ENCODE measurements around the gene FAM89A. TPM values are rescaled to one million over a fixed set of nuclear protein-coding genes. Genes with fewer than 3 reads are reported as not detected.

FAM89A gene
- total and polyA plus RNA-seq, 2 of the 13 experiments (the other 11 are each of a cell fraction or from before 2014, with no cell fraction given) = 0.35 to 0.44 TPM

DNA sequence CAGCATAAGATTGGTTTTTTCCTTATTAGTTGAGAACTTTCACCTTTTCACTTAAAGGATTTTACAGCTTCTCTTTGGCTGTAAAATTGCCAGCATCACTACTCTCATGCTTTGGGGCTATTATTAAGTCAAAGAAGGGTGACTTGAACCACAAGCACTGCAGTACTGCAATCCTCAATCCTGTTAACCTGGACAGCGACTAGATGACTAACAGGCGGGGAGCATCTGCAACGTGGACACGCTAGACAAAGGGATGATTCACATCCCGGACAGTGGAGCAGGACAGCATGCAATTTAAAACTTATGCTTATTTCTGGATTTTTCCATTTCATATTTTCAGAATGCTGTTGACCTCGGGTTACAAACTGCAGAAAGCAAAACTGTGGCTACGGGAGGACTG lies 53.1 kb downstream of the FAM89A start:
- H2AFZ ChIP-seq (ENCODE audit: low read length) = no peak overlapping the region
- BruUV-seq (replicated peaks) = no TSS peak
- no peak overlapping the region for H3K27ac ChIP-seq (ENCODE audit: extremely low read length, insufficient read depth, low read length)
- H3K27me3 ChIP-seq (ENCODE audit: control insufficient read depth in 1 of 2, insufficient read depth in 2 of 2, low read length in 2 of 2) = no peaks in the 10 kb centered on the region
- no peaks in the 10 kb centered on the region for H4K20me1 ChIP-seq (ENCODE audit: insufficient read depth, low read length)
- in situ Hi-C loops (cut with HindIII; ENCODE audit: extremely low pct_ligation_motif_present, low pct_unique_long_range_greater_than_20kb) (no loop called here), intact Hi-C loops (cut with micrococcal nuclease; ENCODE audit: unreplicated experiment) (no loop called here)
- ChIA-PET POLR2A (no interaction called here), CTCF (ENCODE audit: low intra/inter-chr PET ratio, low total read pairs) (no interaction called here)
- H3K4me1 ChIP-seq (ENCODE audit: insufficient read depth, low read length) = no peaks in the 10 kb centered on the region
- no peaks in the 10 kb centered on the region for H3K79me2 ChIP-seq (ENCODE audit: insufficient read depth, low read length)
- WGBS (ENCODE audit: low lambda C conversion rate) = 92% methylated on average over 7 of the region's 7 CpGs
- no peak for DNase-seq (ENCODE audit: low spot score)
- H3K9me3 ChIP-seq (ENCODE audit: low read length) = no peaks in the 10 kb centered on the region
- peaks cover 2 to 3% of the 10 kb centered on the region in 2 experiments; a peak in 3 of 5 replicates for H3K36me3 ChIP-seq (replicated peaks in 1 of 2; ENCODE audit: control insufficient read depth in 1 of 2, insufficient read depth in 2 of 2, low read length in 2 of 2)
- no peak for FAIRE-seq
- H3K4me3 ChIP-seq (replicated peaks in 1 of 3; ENCODE audit: insufficient read depth in 1 of 3, low read depth in 2 of 3, low read length in 3 of 3) = no peak overlapping the region
- H3K9ac ChIP-seq (ENCODE audit: insufficient read depth, low read depth, low read length) = no peak overlapping the region
- no peak for ATAC-seq
- no peak overlapping the region for H3K4me2 ChIP-seq (ENCODE audit: low read depth, low read length)
- no peak for TF ChIP-seq REXO4 (CRISPR knock-in tag; IDR thresholded peaks at IDR 0.05; ENCODE audit: borderline replicate concordance)
- TF ChIP-seq ZNF383 (CRISPR knock-in tag; IDR thresholded peaks at IDR 0.05; ENCODE audit: borderline replicate concordance) = no peak
- no peak for TF ChIP-seq ZNF335 (CRISPR knock-in tag; IDR thresholded peaks at IDR 0.05)
- no peak for TF ChIP-seq ZNF20 (CRISPR knock-in tag; IDR thresholded peaks at IDR 0.05)
- TF ChIP-seq, protein P1, sequence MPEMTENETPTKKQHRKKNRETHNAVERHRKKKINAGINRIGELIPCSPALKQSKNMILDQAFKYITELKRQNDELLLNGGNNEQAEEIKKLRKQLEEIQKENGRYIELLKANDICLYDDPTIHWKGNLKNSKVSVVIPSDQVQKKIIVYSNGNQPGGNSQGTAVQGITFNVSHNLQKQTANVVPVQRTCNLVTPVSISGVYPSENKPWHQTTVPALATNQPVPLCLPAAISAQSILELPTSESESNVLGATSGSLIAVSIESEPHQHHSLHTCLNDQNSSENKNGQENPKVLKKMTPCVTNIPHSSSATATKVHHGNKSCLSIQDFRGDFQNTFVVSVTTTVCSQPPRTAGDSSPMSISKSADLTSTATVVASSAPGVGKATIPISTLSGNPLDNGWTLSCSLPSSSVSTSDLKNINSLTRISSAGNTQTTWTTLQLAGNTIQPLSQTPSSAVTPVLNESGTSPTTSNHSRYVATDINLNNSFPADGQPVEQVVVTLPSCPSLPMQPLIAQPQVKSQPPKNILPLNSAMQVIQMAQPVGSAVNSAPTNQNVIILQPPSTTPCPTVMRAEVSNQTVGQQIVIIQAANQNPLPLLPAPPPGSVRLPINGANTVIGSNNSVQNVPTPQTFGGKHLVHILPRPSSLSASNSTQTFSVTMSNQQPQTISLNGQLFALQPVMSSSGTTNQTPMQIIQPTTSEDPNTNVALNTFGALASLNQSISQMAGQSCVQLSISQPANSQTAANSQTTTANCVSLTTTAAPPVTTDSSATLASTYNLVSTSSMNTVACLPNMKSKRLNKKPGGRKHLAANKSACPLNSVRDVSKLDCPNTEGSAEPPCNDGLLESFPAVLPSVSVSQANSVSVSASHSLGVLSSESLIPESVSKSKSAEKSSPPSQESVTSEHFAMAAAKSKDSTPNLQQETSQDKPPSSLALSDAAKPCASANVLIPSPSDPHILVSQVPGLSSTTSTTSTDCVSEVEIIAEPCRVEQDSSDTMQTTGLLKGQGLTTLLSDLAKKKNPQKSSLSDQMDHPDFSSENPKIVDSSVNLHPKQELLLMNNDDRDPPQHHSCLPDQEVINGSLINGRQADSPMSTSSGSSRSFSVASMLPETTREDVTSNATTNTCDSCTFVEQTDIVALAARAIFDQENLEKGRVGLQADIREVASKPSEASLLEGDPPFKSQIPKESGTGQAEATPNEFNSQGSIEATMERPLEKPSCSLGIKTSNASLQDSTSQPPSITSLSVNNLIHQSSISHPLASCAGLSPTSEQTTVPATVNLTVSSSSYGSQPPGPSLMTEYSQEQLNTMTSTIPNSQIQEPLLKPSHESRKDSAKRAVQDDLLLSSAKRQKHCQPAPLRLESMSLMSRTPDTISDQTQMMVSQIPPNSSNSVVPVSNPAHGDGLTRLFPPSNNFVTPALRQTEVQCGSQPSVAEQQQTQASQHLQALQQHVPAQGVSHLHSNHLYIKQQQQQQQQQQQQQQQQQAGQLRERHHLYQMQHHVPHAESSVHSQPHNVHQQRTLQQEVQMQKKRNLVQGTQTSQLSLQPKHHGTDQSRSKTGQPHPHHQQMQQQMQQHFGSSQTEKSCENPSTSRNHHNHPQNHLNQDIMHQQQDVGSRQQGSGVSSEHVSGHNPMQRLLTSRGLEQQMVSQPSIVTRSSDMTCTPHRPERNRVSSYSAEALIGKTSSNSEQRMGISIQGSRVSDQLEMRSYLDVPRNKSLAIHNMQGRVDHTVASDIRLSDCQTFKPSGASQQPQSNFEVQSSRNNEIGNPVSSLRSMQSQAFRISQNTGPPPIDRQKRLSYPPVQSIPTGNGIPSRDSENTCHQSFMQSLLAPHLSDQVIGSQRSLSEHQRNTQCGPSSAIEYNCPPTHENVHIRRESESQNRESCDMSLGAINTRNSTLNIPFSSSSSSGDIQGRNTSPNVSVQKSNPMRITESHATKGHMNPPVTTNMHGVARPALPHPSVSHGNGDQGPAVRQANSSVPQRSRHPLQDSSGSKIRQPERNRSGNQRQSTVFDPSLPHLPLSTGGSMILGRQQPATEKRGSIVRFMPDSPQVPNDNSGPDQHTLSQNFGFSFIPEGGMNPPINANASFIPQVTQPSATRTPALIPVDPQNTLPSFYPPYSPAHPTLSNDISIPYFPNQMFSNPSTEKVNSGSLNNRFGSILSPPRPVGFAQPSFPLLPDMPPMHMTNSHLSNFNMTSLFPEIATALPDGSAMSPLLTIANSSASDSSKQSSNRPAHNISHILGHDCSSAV (CRISPR knock-in tag; IDR thresholded peaks at IDR 0.05; ENCODE audit: borderline replicate concordance) = no peak
- TF ChIP-seq CHD4 (IDR thresholded peaks at IDR 0.05; ENCODE audit: borderline replicate concordance, low read length) = no peak
- no peak for TF ChIP-seq ZNF12 (CRISPR knock-in tag; IDR thresholded peaks at IDR 0.05)
- no peak for TF ChIP-seq RELA (CRISPR knock-in tag; IDR thresholded peaks at IDR 0.05)
- TF ChIP-seq, protein P2, sequence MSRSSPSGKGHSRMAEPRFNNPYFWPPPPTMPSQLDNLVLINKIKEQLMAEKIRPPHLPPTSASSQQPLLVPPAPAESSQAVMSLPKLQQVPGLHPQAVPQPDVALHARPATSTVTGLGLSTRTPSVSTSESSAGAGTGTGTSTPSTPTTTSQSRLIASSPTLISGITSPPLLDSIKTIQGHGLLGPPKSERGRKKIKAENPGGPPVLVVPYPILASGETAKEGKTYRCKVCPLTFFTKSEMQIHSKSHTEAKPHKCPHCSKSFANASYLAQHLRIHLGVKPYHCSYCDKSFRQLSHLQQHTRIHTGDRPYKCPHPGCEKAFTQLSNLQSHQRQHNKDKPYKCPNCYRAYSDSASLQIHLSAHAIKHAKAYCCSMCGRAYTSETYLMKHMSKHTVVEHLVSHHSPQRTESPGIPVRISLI (CRISPR knock-in tag; IDR thresholded peaks at IDR 0.05; ENCODE audit: borderline replicate concordance) = no peak
- TF ChIP-seq ZNF75D (CRISPR knock-in tag; IDR thresholded peaks at IDR 0.05; ENCODE audit: borderline replicate concordance) = no peak
- TF ChIP-seq, protein P3, sequence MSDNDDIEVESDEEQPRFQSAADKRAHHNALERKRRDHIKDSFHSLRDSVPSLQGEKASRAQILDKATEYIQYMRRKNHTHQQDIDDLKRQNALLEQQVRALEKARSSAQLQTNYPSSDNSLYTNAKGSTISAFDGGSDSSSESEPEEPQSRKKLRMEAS (IDR thresholded peaks at IDR 0.05) = no peak
- TF ChIP-seq, protein P4, sequence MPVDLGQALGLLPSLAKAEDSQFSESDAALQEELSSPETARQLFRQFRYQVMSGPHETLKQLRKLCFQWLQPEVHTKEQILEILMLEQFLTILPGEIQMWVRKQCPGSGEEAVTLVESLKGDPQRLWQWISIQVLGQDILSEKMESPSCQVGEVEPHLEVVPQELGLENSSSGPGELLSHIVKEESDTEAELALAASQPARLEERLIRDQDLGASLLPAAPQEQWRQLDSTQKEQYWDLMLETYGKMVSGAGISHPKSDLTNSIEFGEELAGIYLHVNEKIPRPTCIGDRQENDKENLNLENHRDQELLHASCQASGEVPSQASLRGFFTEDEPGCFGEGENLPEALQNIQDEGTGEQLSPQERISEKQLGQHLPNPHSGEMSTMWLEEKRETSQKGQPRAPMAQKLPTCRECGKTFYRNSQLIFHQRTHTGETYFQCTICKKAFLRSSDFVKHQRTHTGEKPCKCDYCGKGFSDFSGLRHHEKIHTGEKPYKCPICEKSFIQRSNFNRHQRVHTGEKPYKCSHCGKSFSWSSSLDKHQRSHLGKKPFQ (CRISPR knock-in tag; IDR thresholded peaks at IDR 0.05; ENCODE audit: insufficient replicate concordance) = no peak
- TF ChIP-seq ZNF564 (CRISPR knock-in tag; IDR thresholded peaks at IDR 0.05) = no peak

All from HepG2 (cell line).